PC-3 (cell line): Measurements from ENCODE around the gene CFAP46. TPM values are rescaled to one million over a fixed set of nuclear protein-coding genes. Genes with fewer than 3 reads are reported as not detected.
"Not testable (repeated sequence)": the region's sequence is repeated elsewhere in the genome, so short reads cannot be mapped to it uniquely, and the experiment has no call there.

Experiments
- ATAC-seq: fragments of 200-7000 bp; cut with Tn5 transposase; 2 replicates; pipeline ENCODE4 v1.9.1; 2020; ENCODE audit warnings: mild to moderate bottlenecking, moderate library complexity
- BruUV-seq: library from RNA; stranded (reverse); fragments of 400-500 nt; replicated peaks from 2 replicates; lab custom pipeline; 2021; lab: Mats Ljungman, UMichigan
- CTCF ChIA-PET: fragments of 300-600 bp; sonication (Branson Sonifier 250); formaldehyde crosslinking; loops from one replicate; lab custom pipeline; 2022; ENCODE audit warnings: antibody characterized with exemption; lab: Charles Lee
- POLR2A ChIA-PET: fragments of 300-600 bp; sonication (Branson Sonifier 250); formaldehyde crosslinking; loops from one replicate; lab custom pipeline; 2022; ENCODE audit warnings: antibody characterized with exemption; ENCODE audit not compliant: unreplicated experiment; lab: Charles Lee
- DNase-seq: peaks from one replicate; pipeline ENCODE4 v3.0.0-alpha.2; 2015
- H2AFZ ChIP-seq: fragments of 300-600 bp; sonication (generic); 2 replicates; pipeline ENCODE4 v1.6.0; 2016; ENCODE audit warnings: antibody characterized with exemption, low read length
- H3F3A ChIP-seq: fragments of 300-600 bp; sonication (generic); one replicate; pipeline ENCODE4 v1.6.0; 2017; ENCODE audit warnings: antibody characterized with exemption, low read length, control low read depth, mild to moderate bottlenecking; ENCODE audit not compliant: unreplicated experiment
- H3K27ac ChIP-seq: fragments of 300-600 bp; sonication (generic); 2 replicates; pipeline ENCODE4 v1.5.1; 2016; ENCODE audit warnings: mild to moderate bottlenecking, low read length
- H3K27me3 ChIP-seq: fragments of 300-600 bp; sonication (generic); 2 replicates; pipeline ENCODE4 v1.6.1; 2016; ENCODE audit warnings: low read length, mixed read lengths
- H3K36me3 ChIP-seq: fragments of 300-600 bp; sonication (generic); 2 replicates; pipeline ENCODE4 v1.6.1; 2016; ENCODE audit warnings: low read depth, mixed run types, low read length, mixed read lengths
- H3K4me1 ChIP-seq: fragments of 300-600 bp; sonication (generic); 2 replicates; pipeline ENCODE4 v1.5.1; 2016; ENCODE audit warnings: low read length; ENCODE audit not compliant: insufficient read depth
- H3K4me2 ChIP-seq: fragments of 300-600 bp; sonication (generic); 2 replicates; pipeline ENCODE4 v1.6.0; 2016; ENCODE audit warnings: low read length
- H3K4me3 ChIP-seq: fragments of 300-600 bp; sonication (generic); 2 replicates; pipeline ENCODE4 v1.5.1; 2016; ENCODE audit warnings: mild to moderate bottlenecking, low read length, mixed read lengths
- H3K79me2 ChIP-seq: fragments of 300-600 bp; sonication (generic); 2 replicates; pipeline ENCODE4 v1.6.1; 2017; ENCODE audit warnings: low read length, mixed read lengths
- H3K9ac ChIP-seq: fragments of 300-600 bp; sonication (generic); 2 replicates; pipeline ENCODE4 v1.6.0; 2016; ENCODE audit warnings: mild to moderate bottlenecking, low read length
- H3K9me2 ChIP-seq: fragments of 300-600 bp; sonication (generic); replicated peaks from 2 replicates; pipeline ENCODE4 v1.6.1; 2016; ENCODE audit warnings: mixed run types, low read length, mixed read lengths
- H3K9me3 ChIP-seq: fragments of 300-600 bp; sonication (generic); 2 replicates; pipeline ENCODE4 v1.6.1; 2016; ENCODE audit warnings: low read length, mixed read lengths
- H4K20me1 ChIP-seq: fragments of 300-600 bp; sonication (generic); 2 replicates; pipeline ENCODE4 v1.6.1; 2016; ENCODE audit warnings: low read length, mixed read lengths
- CTCF ChIP-seq: fragments of 300-600 bp; sonication (generic); conservative IDR thresholded peaks from 2 replicates; pipeline ENCODE4 v1.5.1; 2017; ENCODE audit warnings: antibody characterized with exemption, low read depth, mild to moderate bottlenecking, low read length
- EZH2 ChIP-seq: fragments of 300-600 bp; sonication (generic); IDR thresholded peaks from one replicate; pipeline ENCODE4 v1.6.1; 2017; ENCODE audit warnings: antibody characterized with exemption, mild to moderate bottlenecking, low read length; ENCODE audit not compliant: unreplicated experiment
- EZH2phosphoT487 ChIP-seq: fragments of 300-600 bp; sonication (generic); IDR thresholded peaks from 2 replicates; pipeline ENCODE4 v1.6.1; 2018; ENCODE audit warnings: mild to moderate bottlenecking, antibody characterized with exemption, low read length, borderline replicate concordance
- intact Hi-C: fragments of 100-400 bp; cut with micrococcal nuclease; formaldehyde crosslinking; loops from 2 replicates; pipeline ENCODE4 v1.9.0; 2023
- total RNA-seq: library from RNA; depleted of rRNA; stranded (reverse); fragments of >200 nt; gene quantifications from 2 replicates; pipeline ENCODE4 v1.2.3, GENCODE V29; 2014

Gene CFAP46
- total RNA-seq, 1 experiment from 2014 or later, result 0.04 TPM

- ATAC-seq, result no peak
These were observed 144.0 kb downstream of the CFAP46 start for GRCh38 chr10:132798403-132798802.

GRCh38 chr10:132797986-132798385, 144.4 kb downstream of the CFAP46 start:
- H3K79me2 ChIP-seq, H3K9me2 ChIP-seq, H3K9ac ChIP-seq, H3K4me3 ChIP-seq, H2AFZ ChIP-seq, ATAC-seq, intact Hi-C loops, H3F3A ChIP-seq, BruUV-seq, H3K27ac ChIP-seq, H3K4me1 ChIP-seq, H4K20me1 ChIP-seq, H3K36me3 ChIP-seq, DNase-seq, H3K9me3 ChIP-seq, H3K27me3 ChIP-seq, H3K4me2 ChIP-seq, CTCF ChIA-PET: not testable (repeated sequence)
- POLR2A ChIA-PET, result interaction anchor here (0.5 kb wide), 1 partner anchor 325 kb away, joined by 3 read pairs; no protein-coding TSS in a partner anchor

More at GRCh38 chr10:132798403-132798802, 144.0 kb downstream of the CFAP46 start:
- no peak for DNase-seq
- no peaks in the 10 kb centered on the region for H3K79me2 ChIP-seq
- no TSS peak for BruUV-seq
- no peaks in the 10 kb centered on the region for H3K9me2 ChIP-seq
- no peaks in the 10 kb centered on the region for H3K27me3 ChIP-seq
- H3K9ac ChIP-seq, result no peak overlapping the region
- no peak overlapping the region for H3K4me3 ChIP-seq
- no peak overlapping the region for H3K4me2 ChIP-seq
- H3K4me1 ChIP-seq, result no peaks in the 10 kb centered on the region
- H2AFZ ChIP-seq, result no peak overlapping the region
- TF ChIP-seq EZH2 (no peak), EZH2phosphoT487 (no peak), CTCF (no peak)
- no peak overlapping the region for H3K27ac ChIP-seq
- POLR2A ChIA-PET, result no interaction called here
- H3K9me3 ChIP-seq, result no peaks in the 10 kb centered on the region
- H3K36me3 ChIP-seq, result no peaks in the 10 kb centered on the region
- no peaks in the 10 kb centered on the region for H4K20me1 ChIP-seq
- CTCF ChIA-PET, result no interaction called here
- intact Hi-C loops, result no loop called here
- H3F3A ChIP-seq, result no peaks in the 10 kb centered on the region

GRCh38 chr10:132796846-132797245, 145.5 kb downstream of the CFAP46 start:
- no peaks in the 10 kb centered on the region for H3K79me2 ChIP-seq
- no peak overlapping the region for H3K4me3 ChIP-seq
- no peak overlapping the region for H3K9ac ChIP-seq
- H3F3A ChIP-seq, result no peaks in the 10 kb centered on the region
- no peaks in the 10 kb centered on the region for H4K20me1 ChIP-seq
- no peaks in the 10 kb centered on the region for H3K9me2 ChIP-seq
- ChIA-PET POLR2A (no interaction called here), CTCF (no interaction called here)
- no peak for TF ChIP-seq CTCF
- no TSS peak for BruUV-seq
- no peaks in the 10 kb centered on the region for H3K4me1 ChIP-seq
- ATAC-seq (no peak), DNase-seq (no peak)
- no peak overlapping the region for H3K27ac ChIP-seq
- no peak overlapping the region for H2AFZ ChIP-seq
- no peaks in the 10 kb centered on the region for H3K27me3 ChIP-seq
- intact Hi-C loops, result no loop called here
- no peaks in the 10 kb centered on the region for H3K36me3 ChIP-seq
- H3K9me3 ChIP-seq, result no peaks in the 10 kb centered on the region
- no peak overlapping the region for H3K4me2 ChIP-seq
